HL-60/S4 (cell line): ENCODE results near the gene GALNT13.

Source experiments
- in situ Hi-C: fragments of 300-500 bp; cut with MboI; formaldehyde crosslinking; loops from 2 replicates; pipeline ENCODE4 v1.14.3; 2022; ENCODE audit warnings: low sequenced_read_pairs

Gene GALNT13

DNA sequence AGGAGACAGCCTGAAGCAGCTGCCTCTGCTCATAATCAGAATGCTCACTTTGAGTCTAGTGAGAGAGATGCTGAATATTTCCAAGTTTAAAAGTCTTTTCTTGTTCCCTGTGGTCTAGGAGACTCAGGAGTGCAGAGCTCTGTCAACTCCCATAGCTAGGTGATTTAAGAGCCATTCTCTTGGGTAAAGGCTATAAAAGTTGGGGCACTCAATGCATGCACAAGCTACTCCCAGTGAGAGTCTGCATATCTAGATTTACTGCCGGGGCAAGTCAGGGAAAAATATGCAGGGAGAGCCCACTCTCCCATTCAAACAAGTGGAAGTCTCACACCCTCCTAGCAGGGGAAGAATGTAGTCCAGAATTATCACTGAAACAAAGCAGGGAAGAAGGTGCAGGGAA is 418.1 kb downstream of the GALNT13 start:
- in situ Hi-C loops = no loop called here

GRCh38 chr2:154291511-154291910 is 419.8 kb downstream of the GALNT13 start:
- in situ Hi-C loops = no loop called here

- in situ Hi-C loops = no loop called here
Observed at GRCh38 chr2:154291927-154292326, 420.2 kb downstream of the GALNT13 start.

DNA sequence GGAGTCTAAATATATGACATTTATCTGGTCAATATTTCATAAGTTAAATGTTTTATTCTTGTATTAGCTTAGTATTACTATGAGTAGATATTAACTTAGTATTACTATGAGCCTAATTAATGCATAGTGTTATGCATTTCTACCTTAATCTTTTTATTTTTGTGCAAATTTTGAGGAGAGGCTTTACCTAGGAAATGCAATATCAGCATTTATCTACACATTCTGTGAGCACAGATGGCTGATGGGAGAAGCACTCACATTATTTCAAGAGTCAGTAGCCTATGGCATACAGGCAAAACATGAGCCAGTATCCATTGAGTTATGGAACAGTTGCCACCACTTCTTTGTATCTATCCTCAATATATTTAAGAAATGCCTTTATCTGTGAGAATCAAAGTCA is 422.1 kb downstream of the GALNT13 start:
- in situ Hi-C loops = no loop called here

DNA sequence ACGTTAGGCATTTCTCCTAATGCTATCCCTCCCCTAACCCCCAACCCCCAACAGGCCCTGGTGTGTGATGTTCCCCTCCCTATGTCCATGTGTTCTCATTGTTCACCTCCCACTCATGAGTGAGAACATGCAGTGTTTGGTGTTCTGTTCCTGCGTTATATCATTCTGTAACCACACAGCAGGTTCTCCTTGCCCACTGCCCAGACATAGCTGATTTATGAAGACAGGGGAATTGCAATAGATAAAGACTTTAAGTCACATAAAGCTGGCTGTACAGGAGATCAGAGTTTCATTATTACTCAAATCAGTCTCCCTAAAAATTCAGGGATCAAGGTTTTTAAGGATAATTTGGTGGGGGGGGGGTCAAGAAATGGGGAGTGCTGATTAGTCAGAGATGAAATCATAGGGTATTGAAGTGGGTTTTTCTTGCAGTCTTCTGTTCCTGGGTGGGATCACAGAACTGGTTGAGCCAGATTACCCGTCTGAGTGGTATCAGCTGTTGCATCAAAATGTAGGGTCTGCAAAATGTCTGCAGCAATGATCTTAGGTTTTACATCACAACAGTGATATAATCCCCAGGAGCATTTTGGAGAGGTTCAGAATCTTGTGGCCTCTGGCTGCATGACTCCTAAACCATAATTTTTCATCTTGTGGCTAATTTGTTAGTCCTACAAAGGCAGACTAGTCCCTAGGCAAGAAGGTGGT is 434.7 kb downstream of the GALNT13 start:
- in situ Hi-C loops = no loop called here

DNA sequence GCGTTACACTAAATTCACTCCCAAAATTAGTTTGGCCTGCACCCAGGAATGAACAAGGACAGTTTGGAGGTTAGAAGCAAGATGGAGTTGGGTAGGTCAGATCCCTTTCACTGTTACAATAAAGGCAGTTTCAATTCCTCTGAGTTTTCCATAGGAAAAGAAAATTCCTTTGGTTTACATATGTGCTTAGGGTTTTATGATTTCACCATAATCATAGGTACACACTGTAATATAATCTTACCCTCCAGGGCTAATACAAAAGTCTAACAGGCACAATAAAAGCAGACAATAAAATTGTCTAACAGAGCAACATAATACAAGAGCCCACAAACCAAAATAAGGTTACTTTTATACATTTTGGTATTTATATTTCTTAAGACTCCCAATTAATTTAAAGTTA is 435.3 kb downstream of the GALNT13 start:
- in situ Hi-C loops = no loop called here

GRCh38 chr2:154324601-154325000 is 452.9 kb downstream of the GALNT13 start:
- in situ Hi-C loops = no loop called here

DNA sequence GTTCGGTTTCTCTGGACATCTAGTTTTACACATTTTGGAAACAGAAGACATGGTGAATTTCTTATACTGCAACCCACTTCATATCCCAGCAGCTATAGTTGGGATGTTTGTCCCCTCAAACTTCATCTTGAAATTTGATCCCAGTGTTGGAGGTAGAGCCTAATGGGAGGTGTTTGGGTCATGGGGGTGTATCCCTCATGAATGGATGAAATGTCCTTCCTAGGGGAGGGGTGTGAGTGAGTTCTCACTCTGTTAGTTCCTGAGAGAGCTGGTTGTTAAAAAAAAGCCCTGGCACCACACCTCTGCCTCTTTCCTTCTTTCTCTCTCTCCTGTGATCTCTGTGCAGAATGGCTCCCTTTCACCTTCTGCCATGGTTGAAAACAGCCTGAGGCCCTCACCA is 457.8 kb downstream of the GALNT13 start:
- in situ Hi-C loops = no loop called here

DNA sequence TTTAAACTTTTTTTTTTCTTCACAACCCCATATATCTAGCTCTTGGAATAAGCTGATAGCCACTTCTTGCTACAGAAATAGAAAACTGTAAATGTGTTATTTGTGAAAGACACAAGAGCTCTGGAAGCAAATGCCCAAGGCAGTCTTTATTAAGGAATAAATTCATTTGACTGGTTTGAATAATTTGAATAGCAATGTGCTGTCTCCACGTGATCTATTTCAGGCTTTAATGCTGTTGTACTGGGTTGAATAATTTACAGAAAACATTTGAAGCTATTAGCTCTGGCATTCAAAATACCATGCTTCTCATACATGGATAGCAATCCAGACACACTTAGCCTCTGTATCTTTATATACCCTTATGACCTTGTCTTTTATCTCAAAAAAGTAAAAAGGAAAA is 460.1 kb downstream of the GALNT13 start:
- in situ Hi-C loops = no loop called here

DNA sequence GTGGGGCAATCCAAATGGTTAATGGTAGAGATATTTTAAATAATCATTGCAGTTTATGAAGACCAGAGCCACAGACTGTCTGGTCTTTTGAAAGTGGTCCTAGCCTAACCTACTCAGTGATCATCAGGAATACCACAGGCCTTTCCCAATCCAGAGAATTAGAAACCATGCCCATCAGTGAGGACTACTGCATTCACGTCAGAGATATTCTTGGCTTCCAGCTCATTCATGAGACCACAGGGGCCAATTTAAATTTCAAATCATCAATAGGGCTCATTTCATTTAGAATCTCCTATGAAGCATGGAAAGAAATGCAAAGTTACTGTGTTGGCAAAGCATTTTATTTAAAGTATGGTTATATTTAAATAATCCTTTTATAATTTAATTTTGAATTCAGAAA is 464.5 kb downstream of the GALNT13 start:
- in situ Hi-C loops = no loop called here

- in situ Hi-C loops = no loop called here
Observed at GRCh38 chr2:154338352-154338967, 466.7 kb downstream of the GALNT13 start.

DNA sequence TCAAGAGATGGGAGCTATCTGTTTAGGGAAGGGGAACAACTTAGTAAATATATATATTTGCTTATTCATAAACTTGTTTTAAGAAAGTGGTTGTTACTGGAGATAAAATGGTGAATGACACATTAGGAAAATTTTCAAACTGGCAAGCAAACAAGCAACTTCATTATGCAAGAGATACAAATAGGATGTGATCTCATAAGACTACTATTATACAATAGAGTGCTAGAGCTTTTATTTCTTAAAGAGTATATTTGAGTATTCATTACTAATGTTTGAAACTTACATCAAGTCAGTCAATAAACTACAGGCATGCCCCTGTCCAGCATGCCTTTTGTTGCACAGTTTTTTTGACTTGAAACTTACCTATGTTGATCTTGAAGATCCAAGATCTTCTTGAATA is 471.6 kb downstream of the GALNT13 start:
- in situ Hi-C loops = no loop called here

DNA sequence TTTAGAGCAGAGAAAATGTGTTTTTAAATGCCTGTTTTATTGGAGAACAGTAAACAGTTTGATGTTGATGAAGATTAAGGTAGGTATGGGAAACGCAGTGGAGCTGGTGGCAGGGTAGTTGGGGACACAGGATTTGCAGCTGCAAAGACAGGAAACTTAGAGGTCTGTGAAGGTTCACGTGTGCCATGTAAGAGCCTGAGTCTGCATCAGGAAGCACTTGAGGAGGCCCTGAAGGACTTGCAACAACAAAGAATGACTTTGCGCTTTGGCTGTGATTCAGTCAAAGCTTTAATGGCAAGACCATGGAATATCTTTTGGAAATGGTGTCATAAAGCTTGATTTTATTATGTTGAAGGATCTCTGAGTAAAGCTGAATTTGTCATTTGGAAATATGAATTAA is 479.2 kb downstream of the GALNT13 start:
- in situ Hi-C loops = no loop called here

DNA sequence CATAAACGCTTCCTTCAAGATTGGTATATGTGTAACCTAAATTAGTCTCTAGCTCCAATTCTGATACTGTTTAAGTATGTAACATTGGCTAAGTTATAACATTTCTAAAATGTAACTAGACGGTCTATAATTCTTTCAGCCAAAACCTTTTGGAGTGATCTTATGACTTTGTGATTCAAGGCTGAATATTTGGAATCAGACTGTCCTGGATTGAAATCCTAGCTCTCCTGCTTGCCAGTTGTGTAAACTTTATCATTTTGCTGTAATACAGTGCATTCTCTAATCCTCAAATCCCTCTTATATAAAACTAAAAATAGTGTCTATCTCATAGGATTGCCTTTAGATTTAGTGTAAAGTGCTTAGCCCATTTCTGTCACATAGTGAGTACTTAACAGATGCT is 489.6 kb downstream of the GALNT13 start:
- in situ Hi-C loops = no loop called here

DNA sequence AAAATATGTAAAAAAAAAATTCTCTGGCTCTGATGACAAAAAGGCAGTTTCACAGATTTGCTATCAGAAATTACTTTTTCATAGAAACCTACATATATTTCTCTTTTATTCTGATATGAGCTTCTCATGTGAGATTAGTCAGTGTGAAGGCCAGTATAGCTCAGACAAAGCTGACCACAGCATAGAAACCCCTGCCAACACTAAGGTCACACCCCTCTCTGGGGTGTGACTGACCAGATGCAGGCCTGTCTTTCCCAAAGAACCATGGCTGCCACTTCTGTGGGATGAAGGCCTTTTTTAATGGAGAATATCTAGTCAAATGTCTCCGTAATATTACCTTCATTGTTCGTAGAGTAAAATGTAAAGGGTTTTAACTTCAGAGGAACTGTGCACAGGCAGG is 496.4 kb downstream of the GALNT13 start:
- in situ Hi-C loops = no loop called here

DNA sequence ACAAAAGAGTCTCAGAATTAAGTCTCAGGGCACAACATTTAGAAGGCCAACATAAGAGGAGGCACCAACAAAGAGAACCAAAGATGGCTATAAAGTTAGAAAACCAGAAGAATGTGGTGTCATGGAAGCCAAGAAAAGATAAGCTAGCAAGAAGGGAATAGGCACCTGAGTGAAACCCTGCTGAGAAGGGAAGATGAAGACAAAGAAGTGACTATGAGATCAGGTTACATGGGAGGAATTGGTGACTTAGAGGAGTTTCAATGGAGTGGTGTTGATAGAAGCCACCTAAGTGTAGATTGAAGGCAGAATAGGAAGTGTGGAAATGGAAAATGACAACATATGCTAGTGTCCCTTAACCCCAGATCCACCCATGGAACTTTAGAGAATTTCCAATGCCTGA is 499.2 kb downstream of the GALNT13 start:
- in situ Hi-C loops = no loop called here

DNA sequence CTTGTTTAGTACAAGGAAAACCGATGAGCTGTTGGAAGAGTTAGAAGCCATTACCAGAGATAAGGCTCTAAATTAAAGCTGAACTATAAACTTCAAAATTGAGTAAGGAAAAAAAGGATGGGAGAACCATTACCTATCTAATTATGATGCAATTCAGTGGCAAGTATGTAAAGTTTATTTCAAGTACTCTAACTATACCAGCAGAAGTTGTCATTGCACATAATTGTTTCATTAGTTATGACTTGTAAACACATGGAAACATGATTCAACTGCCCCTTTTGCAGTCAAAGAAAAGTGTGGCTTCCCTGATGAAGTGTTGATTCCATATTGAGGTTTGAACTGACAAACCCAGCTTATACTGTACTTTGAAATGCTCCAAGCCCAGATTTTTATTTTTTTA is 502.7 kb downstream of the GALNT13 start:
- in situ Hi-C loops = no loop called here

DNA sequence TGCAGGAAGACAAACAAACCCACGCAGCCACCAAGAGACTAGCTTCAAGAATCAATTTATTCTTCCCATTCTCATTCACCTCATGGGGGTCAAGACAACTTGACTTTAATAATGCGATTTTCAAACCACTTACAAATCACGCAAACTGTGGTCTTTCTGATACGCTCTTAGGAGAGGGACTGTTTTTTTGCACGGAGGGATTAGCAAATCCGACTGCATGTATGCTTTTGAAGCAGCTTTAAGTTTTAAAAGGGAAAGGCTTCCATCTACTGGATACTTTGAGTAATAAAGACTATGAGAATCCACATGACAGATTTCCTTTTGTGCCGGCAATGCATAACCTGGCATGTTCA is 503.8 kb downstream of the GALNT13 start:
- in situ Hi-C loops = no loop called here

DNA sequence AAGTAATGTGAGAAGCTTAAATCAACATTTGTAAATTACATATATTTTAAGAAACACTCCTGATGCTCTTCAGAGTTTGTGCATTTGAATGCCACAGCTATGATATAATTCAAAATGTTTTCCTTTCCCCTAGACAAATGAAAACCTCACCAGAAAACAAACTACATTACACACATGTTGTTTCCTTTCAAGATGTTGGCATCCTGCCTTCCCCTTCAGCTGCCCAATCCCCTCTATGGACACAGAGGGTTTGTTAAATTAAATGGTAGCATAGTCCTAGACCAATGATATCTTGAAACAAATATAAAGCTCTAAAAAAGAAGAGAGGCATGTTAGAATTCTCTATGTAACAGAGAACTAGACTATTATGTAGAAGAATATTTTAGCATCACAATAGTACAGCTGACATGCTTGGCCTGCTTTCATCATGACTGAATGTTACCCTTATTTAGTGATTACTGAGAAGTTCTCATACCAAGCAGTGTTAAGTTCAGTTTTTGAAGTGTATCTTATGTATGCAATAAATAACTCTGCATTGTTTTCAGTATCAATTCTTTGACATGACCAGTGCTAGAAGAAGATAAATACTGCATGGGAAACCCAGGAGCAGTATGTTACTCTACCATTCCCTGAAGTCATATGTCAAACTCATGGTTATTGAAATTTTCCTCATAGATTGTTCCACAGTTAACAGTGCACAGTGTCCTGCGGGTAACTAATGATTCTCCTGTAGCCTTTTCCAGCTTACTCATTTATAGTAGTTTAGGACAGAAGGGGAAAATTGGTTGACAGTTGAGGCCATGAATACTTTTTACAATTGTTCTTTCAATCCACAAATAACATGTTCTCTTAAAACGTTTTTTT is 510.4 kb downstream of the GALNT13 start:
- in situ Hi-C loops = no loop called here

- in situ Hi-C loops = no loop called here
Observed at GRCh38 chr2:154386186-154386585, 514.5 kb downstream of the GALNT13 start.

GRCh38 chr2:154391051-154391450 is 519.3 kb downstream of the GALNT13 start:
- in situ Hi-C loops = no loop called here

DNA sequence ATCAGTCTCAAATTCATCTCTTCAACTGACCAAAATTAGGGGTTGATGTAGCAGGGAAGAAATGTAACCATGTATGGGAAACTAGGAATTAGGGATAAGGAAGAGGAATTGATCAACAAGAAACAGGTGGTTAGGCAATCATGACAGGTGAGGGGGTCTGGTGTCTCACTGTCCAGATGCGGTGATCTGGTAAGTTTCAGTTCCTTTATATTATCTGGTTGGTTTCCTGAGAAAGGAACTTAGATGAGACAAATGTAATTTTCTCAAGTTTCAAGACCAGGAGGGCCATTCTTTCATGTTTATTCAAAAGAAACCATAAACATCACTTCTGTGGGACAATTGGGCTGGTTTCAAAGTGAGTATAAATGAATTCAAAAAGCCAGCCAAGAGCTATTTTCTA is 520.5 kb downstream of the GALNT13 start:
- in situ Hi-C loops = no loop called here
